Stromal cell of bone marrow (primary cell): ENCODE results near the gene RASSF6.
A peak's percentile ranks its signal among the peaks of the same experiment; 100 is the strongest.
"Not testable (repeated sequence)": the region's sequence is repeated elsewhere in the genome, so short reads cannot be mapped to it uniquely, and the experiment has no call there.

Source experiments
- DNase-seq: peaks from one replicate; pipeline ENCODE4 v3.0.0-alpha.2; 2012; ENCODE audit warnings: low read depth

Gene RASSF6

DNA sequence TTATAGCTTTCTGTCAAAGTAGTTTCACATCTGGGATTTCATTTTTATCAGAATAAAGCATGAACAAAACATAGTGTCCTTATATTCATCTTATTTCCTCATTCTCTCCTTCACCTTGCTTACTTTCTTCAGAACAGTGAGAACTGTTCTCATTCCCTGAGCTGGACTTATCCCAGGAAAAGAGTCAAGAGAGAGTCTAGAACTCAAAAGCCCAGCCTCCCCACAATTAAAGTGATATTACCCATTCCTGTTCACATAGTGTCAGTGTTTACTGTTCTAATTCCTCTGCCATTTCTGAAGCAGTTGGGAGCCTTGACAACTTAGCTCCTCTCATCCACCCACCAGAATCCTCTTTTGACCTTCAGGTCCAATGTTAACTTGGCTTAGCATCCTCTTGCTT lies 42.9 kb downstream of the RASSF6 start:
- DNase-seq: no peak

- DNase-seq: no peak
Observed at GRCh38 chr4:73576381-73576780, 43.9 kb downstream of the RASSF6 start.

GRCh38 chr4:73575660-73576059 lies 44.6 kb downstream of the RASSF6 start:
- no peak for DNase-seq

GRCh38 chr4:73573794-73574528 lies 46.3 kb downstream of the RASSF6 start:
- peak; percentile 53 for DNase-seq

- not testable (repeated sequence) for DNase-seq
Observed at GRCh38 chr4:73550865-73551264, 69.4 kb downstream of the RASSF6 start.

DNA sequence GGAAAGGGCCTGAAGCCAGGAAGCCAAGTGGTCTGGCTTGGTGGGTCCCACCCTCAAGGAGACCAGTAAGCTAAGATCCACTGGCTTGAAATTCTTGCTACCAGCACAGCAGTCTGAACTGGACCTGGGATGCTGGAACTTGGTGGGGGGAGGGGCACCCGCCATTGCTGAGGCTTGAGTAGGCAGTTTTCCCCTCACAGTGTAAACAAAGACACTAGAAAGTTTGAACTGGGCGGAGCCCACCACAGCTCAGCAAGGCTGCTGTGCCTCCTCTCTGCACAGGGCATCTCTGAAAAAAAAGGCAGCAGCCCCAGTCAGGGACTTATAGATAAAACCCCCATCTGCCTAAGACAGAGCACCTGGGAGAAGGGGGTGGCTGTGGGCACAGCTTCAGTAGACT lies 75.6 kb downstream of the RASSF6 start:
- no peak for DNase-seq

- no peak for DNase-seq
Observed at GRCh38 chr4:73541251-73541650, 79.0 kb downstream of the RASSF6 start.

DNA sequence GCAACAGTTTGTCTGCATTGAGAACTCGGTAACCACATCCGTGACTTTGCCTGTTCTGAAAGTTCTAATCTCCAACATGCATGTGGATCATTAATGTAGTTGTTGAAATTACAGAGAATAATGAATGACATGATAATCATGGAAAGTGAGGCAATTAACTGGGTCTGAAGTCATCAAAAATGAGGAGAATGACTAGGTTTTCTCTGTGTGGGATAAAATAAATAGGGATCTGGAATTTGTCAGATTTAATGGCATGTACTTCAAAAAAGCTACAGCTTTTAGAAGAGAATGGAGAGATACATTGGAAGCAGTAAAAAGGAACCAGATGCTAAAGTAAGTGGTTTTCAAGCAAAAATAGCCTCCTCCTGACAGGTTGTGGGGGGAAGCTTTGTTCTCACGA lies 79.4 kb downstream of the RASSF6 start:
- DNase-seq: no peak

DNA sequence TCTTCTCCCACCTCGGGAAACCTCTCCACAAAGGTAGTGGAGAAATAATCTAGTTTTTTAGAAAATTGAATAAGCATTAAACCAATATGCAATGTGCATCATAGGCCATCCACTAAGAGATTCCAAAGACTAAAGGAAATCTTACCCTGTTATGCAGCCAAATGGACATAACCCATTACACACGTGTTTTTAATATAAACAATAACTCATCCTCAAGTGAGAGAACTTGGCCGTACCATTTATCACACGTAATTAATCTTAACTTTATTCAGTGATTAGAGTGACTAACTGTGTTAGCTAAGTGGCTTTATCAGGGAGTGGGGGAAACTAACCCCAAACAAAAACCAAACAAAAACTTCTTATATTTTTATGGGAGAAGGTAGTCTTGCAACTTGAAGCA lies 80.8 kb downstream of the RASSF6 start:
- DNase-seq: no peak

DNA sequence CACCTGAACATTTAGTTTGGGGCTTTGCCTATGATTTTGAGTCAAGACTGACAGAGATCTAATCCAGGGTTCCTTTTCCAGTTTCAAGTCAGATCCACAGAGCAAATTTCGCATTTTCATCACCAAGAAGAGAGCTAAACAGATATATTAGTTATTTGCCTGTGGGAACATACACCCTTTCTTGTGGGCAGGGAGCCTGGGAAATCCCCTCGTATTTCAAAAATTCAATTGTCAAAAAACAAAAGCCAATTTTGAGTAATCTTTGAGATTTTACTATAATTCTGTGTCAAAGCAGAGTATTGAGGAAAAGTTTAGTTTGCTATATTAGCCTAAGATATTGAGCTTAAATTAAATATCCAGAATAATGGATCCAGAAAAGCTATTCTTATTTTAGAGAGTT lies 82.1 kb downstream of the RASSF6 start:
- no peak for DNase-seq

DNA sequence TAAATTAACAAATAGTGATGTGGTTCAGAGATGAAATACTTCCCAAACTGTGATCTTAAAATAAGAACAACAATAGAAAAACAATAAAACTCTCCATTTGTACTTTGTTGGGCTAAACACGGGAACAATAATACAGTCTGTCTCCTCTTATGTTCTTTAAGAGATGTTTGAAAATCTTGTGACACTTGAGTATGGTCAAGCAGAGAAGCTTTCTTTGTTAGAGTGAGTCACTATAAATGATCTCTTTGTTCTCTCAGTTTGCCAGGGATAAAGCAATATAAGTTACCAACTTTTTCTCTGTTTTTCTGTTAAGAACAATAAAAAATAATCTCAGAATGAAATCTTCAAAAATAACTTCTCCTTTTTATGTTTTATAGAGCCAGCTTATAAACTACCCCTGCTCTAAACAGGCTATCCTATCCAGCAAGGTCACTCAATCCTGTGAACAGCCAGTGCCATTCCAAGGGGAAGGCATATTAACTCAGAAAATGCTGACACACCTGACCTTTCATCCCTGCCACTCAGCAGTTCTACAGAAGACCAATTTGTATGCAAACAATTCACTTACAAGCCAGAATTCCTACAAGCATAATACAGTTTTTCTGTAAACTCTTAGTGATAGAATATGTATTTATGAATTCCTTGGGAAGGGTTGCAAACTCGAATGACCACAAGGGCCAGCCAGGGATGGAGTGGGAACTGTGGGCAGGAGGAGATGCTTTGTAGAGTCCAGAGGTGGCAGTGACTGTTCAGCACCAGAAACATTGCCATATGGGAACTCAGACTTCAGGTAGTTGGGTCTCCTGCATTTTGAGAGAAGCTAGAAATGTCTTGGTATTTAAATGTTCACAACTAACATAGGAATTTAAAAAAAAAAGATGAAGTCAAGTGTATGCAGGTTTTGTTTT lies 86.5 kb downstream of the RASSF6 start:
- no peak for DNase-seq

- no peak for DNase-seq
Observed at GRCh38 chr4:73528171-73528570, 92.1 kb downstream of the RASSF6 start.

DNA sequence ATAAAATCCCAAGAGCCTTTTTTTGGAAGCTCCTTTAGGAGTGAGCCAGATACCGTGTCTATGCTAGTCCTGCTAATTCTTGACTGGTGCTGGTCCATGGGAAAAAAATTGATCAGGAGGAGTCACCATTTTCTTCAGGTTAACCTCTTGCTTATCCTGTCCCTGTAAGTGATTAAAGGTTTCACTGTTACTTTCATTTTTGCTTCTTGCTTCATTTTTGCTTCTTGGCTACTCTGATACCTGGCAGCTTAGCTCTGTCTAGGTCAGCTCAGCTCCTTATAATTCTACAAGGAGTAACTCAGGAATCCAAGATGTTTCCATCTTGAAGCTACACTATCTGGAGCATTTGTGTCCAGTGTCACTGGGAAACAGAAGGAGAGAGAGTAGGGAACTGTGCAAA lies 93.0 kb downstream of the RASSF6 start:
- DNase-seq: no peak

- DNase-seq: no peak
Observed at GRCh38 chr4:73525611-73526010, 94.6 kb downstream of the RASSF6 start.

GRCh38 chr4:73523126-73523525 lies 97.1 kb downstream of the RASSF6 start:
- DNase-seq: no peak
